ENCODE measurements around the gene COL5A1. TPM values are rescaled to one million over a fixed set of nuclear protein-coding genes. Genes with fewer than 3 reads are reported as not detected.

The COL5A1 gene
- polyA plus RNA-seq, 3 donors, result 0.01 TPM; not detected in 2

GRCh38 chr9:134758949-134759607 is 117.5 kb downstream of the COL5A1 start:
- Histone ChIP-seq H3K4me1 (ENCODE audit: control insufficient read depth in 1 of 2, insufficient read depth in 2 of 2, low read length in 2 of 2) (no peaks in the 10 kb centered on the region), H3K9ac (ENCODE audit: insufficient read depth, low read length, poor library complexity, severe bottlenecking) (no peak overlapping the region), H3K9me3 (replicated peaks in 1 of 2; ENCODE audit: control insufficient read depth in 1 of 2, insufficient read depth in 1 of 2, low read length in 2 of 2) (peaks cover 0 to 14% of the 10 kb centered on the region in 2 donors), H3K36me3 (replicated peaks in 1 of 2; ENCODE audit: control insufficient read depth in 1 of 2, insufficient read depth in 2 of 2, low read length in 2 of 2) (no peaks in the 10 kb centered on the region), H4K20me1 (ENCODE audit: insufficient read depth, low read length) (no peaks in the 10 kb centered on the region), H3K27me3 (ENCODE audit: control insufficient read depth in 2 of 2, insufficient read depth in 2 of 2, low read length in 2 of 2) (no peaks in the 10 kb centered on the region), H2AFZ (ENCODE audit: insufficient read depth, low read depth, low read length, poor library complexity, severe bottlenecking) (no peak overlapping the region), H3K79me2 (ENCODE audit: insufficient read depth, low read length) (no peaks in the 10 kb centered on the region), H3K4me2 (replicated peaks; ENCODE audit: extremely low read depth, low read length, poor library complexity, severe bottlenecking) (no peak overlapping the region), H3K27ac (ENCODE audit: low read depth in 1 of 2, low read length in 2 of 2) (no peak overlapping the region), H3K4me3 (replicated peaks in 1 of 3; ENCODE audit: low read depth in 2 of 3, low read length in 3 of 3) (no peak overlapping the region)
- DNase-seq, result no peak
- 82% methylated on average over 8 of the region's 9 CpGs for WGBS (ENCODE audit: insufficient coverage)
- no peaks in the 10 kb centered on the region for H3K4me1 Mint-ChIP-seq
- no peak for TF ChIP-seq CTCF (IDR thresholded peaks at IDR 0.05)
- intact Hi-C loops (cut with micrococcal nuclease), result no loop called here
- H3K27ac Mint-ChIP-seq, result no peak overlapping the region
- H3K4me3 Mint-ChIP-seq, result no peak overlapping the region
- no peaks in the 10 kb centered on the region for H3K36me3 Mint-ChIP-seq
- H3K9me3 Mint-ChIP-seq, result peaks cover 0 to 11% (median 7%) of the 10 kb centered on the region in 7 donors
- H3K27me3 Mint-ChIP-seq (ENCODE audit: low read depth in 3 of 3), result peaks cover 0 to 7% (median 2%) of the 10 kb centered on the region in 3 donors

GRCh38 chr9:134759913-134760312 is 118.3 kb downstream of the COL5A1 start:
- 89% methylated on average over 6 of the region's 8 CpGs for WGBS (ENCODE audit: insufficient coverage)
- H3K4me3 ChIP-seq (replicated peaks in 1 of 3; ENCODE audit: low read depth in 2 of 3, low read length in 3 of 3), result no peak overlapping the region
- intact Hi-C loops (cut with micrococcal nuclease), result no loop called here
- Mint-ChIP-seq H3K4me1 (no peaks in the 10 kb centered on the region), H3K9me3 (peaks cover 0 to 11% (median 7%) of the 10 kb centered on the region in 7 donors), H3K27ac (no peak overlapping the region), H3K4me3 (no peak overlapping the region), H3K27me3 (ENCODE audit: low read depth in 3 of 3) (peaks cover 0 to 7% (median 2%) of the 10 kb centered on the region in 3 donors), H3K36me3 (no peaks in the 10 kb centered on the region)
- H3K9me3 ChIP-seq (replicated peaks in 1 of 2; ENCODE audit: control insufficient read depth in 1 of 2, insufficient read depth in 1 of 2, low read length in 2 of 2), result peaks cover 0 to 14% of the 10 kb centered on the region in 2 donors
- H3K79me2 ChIP-seq (ENCODE audit: insufficient read depth, low read length), result no peaks in the 10 kb centered on the region
- H2AFZ ChIP-seq (ENCODE audit: insufficient read depth, low read depth, low read length, poor library complexity, severe bottlenecking), result no peak overlapping the region
- no peaks in the 10 kb centered on the region for H3K36me3 ChIP-seq (replicated peaks in 1 of 2; ENCODE audit: control insufficient read depth in 1 of 2, insufficient read depth in 2 of 2, low read length in 2 of 2)
- no peak for TF ChIP-seq CTCF (IDR thresholded peaks at IDR 0.05)
- H3K27me3 ChIP-seq (ENCODE audit: control insufficient read depth in 2 of 2, insufficient read depth in 2 of 2, low read length in 2 of 2), result no peaks in the 10 kb centered on the region
- H3K27ac ChIP-seq (ENCODE audit: low read depth in 1 of 2, low read length in 2 of 2), result no peak overlapping the region
- H3K9ac ChIP-seq (ENCODE audit: insufficient read depth, low read length, poor library complexity, severe bottlenecking), result no peak overlapping the region
- DNase-seq, result no peak
- H3K4me1 ChIP-seq (ENCODE audit: control insufficient read depth in 1 of 2, insufficient read depth in 2 of 2, low read length in 2 of 2), result no peaks in the 10 kb centered on the region
- H4K20me1 ChIP-seq (ENCODE audit: insufficient read depth, low read length), result no peaks in the 10 kb centered on the region
- H3K4me2 ChIP-seq (replicated peaks; ENCODE audit: extremely low read depth, low read length, poor library complexity, severe bottlenecking), result no peak overlapping the region

Measured in CD14-positive monocyte (primary cell).